ENCODE data around the gene KRTAP12-1.
"Not testable (repeated sequence)": the region's sequence is repeated elsewhere in the genome, so short reads cannot be mapped to it uniquely, and the experiment has no call there.

The KRTAP12-1 gene

GRCh38 chr21:44697811-44698734 lies 16.1 kb upstream of the KRTAP12-1 start:
- no peak for DNase-seq (ENCODE audit: low read depth)

- DNase-seq (ENCODE audit: low read depth), result not testable (repeated sequence)
Measured at GRCh38 chr21:44697172-44697810, 15.3 kb upstream of the KRTAP12-1 start, which contains the start of gene KRTAP10-12. Gene KRTAP10-12, plus strand, starts transcription at chr21:44697172. Its CDS starts 30 bp downstream, at chr21:44697202.

- no peak for DNase-seq (ENCODE audit: low read depth)
Measured at GRCh38 chr21:44696572-44696971, 14.6 kb upstream of the KRTAP12-1 start.

GRCh38 chr21:44695641-44696040 lies 13.7 kb upstream of the KRTAP12-1 start:
- DNase-seq (ENCODE audit: low read depth), result no peak

GRCh38 chr21:44695184-44695583 lies 13.2 kb upstream of the KRTAP12-1 start:
- DNase-seq (ENCODE audit: low read depth), result no peak

- no peak for DNase-seq (ENCODE audit: low read depth)
Measured at GRCh38 chr21:44694776-44695175, 12.8 kb upstream of the KRTAP12-1 start.

GRCh38 chr21:44692798-44693512 lies 11.0 kb upstream of the KRTAP12-1 start:
- no peak for DNase-seq (ENCODE audit: low read depth)

GRCh38 chr21:44691686-44692085 lies 9.7 kb upstream of the KRTAP12-1 start:
- DNase-seq (ENCODE audit: low read depth), result no peak

- DNase-seq (ENCODE audit: low read depth), result not testable (repeated sequence)
Measured at GRCh38 chr21:44689740-44690139, 7.8 kb upstream of the KRTAP12-1 start.

GRCh38 chr21:44687671-44688070 lies 5.7 kb upstream of the KRTAP12-1 start:
- no peak for DNase-seq (ENCODE audit: low read depth)

GRCh38 chr21:44686843-44687561 lies 5.0 kb upstream of the KRTAP12-1 start:
- no peak for DNase-seq (ENCODE audit: low read depth)

GRCh38 chr21:44686000-44686781 lies 4.2 kb upstream of the KRTAP12-1 start:
- DNase-seq (ENCODE audit: low read depth), result no peak

GRCh38 chr21:44685050-44685449 lies 3.1 kb upstream of the KRTAP12-1 start:
- DNase-seq (ENCODE audit: low read depth), result not testable (repeated sequence)

GRCh38 chr21:44684483-44684882 lies 2.5 kb upstream of the KRTAP12-1 start:
- DNase-seq (ENCODE audit: low read depth), result no peak

- DNase-seq (ENCODE audit: low read depth), result no peak
Measured at GRCh38 chr21:44684077-44684476, 2.1 kb upstream of the KRTAP12-1 start.

- no peak for DNase-seq (ENCODE audit: low read depth)
Measured at GRCh38 chr21:44682580-44683151, 703 bp upstream of the KRTAP12-1 start.

- no peak for DNase-seq (ENCODE audit: low read depth)
Measured at GRCh38 chr21:44681152-44681551, 811 bp downstream of the KRTAP12-1 start.

GRCh38 chr21:44677881-44678280 lies 4.1 kb downstream of the KRTAP12-1 start:
- DNase-seq (ENCODE audit: low read depth), result no peak

- DNase-seq (ENCODE audit: low read depth), result no peak
Measured at GRCh38 chr21:44671911-44672310, 10.1 kb downstream of the KRTAP12-1 start.

- DNase-seq (ENCODE audit: low read depth), result no peak
Measured at GRCh38 chr21:44670642-44671432, 11.1 kb downstream of the KRTAP12-1 start.
